WTC11 (cell line): ENCODE measurements around the gene ALDH16A1. TPM values are rescaled to one million over a fixed set of nuclear protein-coding genes. Genes with fewer than 3 reads are reported as not detected.

Experiments
- ATAC-seq: fragments of 200-7000 bp; cut with Tn5 transposase; 2 replicates; pipeline ENCODE4 v1.10.0; 2021; ENCODE audit warnings: mild to moderate bottlenecking, moderate library complexity
- CTCF ChIA-PET: fragments of 300-600 bp; sonication (Branson Sonifier 250); formaldehyde crosslinking; loops from one replicate; lab custom pipeline; 2021; ENCODE audit warnings: antibody characterized with exemption; lab: Charles Lee
- POLR2A ChIA-PET: fragments of 350-600 bp; sonication (Branson Sonifier 250); formaldehyde crosslinking; loops from one replicate; lab custom pipeline; 2021; ENCODE audit warnings: antibody characterized with exemption; lab: Charles Lee
- DNase-seq: peaks from one replicate; pipeline ENCODE4 v3.0.0; 2021; ENCODE audit warnings: low spot score
- H3K27ac Mint-ChIP-seq: 2 replicates; pipeline ENCODE4 v1.8.0; 2021; ENCODE audit warnings: mixed read lengths
- H3K27me3 Mint-ChIP-seq: 2 replicates; pipeline ENCODE4 v1.8.0; 2021; ENCODE audit warnings: low read depth, mild to moderate bottlenecking, moderate library complexity, mixed read lengths
- H3K36me3 Mint-ChIP-seq: 2 replicates; pipeline ENCODE4 v1.8.0; 2021; ENCODE audit warnings: mixed read lengths
- H3K4me1 Mint-ChIP-seq: 2 replicates; pipeline ENCODE4 v1.8.0; 2022; ENCODE audit warnings: mixed read lengths
- H3K4me3 Mint-ChIP-seq: 2 replicates; pipeline ENCODE4 v1.8.0; 2021; ENCODE audit warnings: mild to moderate bottlenecking, moderate library complexity, mixed read lengths
- H3K9me3 Mint-ChIP-seq: 2 replicates; pipeline ENCODE4 v1.8.0; 2021; ENCODE audit warnings: mixed read lengths
- CREM ChIP-seq: sonication (generic); formaldehyde crosslinking; IDR thresholded peaks from 2 replicates; pipeline ENCODE4 v1.8.1; 2022; ENCODE audit warnings: mild to moderate bottlenecking, missing genetic modification reagents, moderate library complexity
- FOXK1 ChIP-seq: sonication (generic); formaldehyde crosslinking; IDR thresholded peaks from 2 replicates; pipeline ENCODE4 v1.8.0; 2022; ENCODE audit warnings: mild to moderate bottlenecking, moderate library complexity, missing genetic modification reagents
- GRHL2 ChIP-seq: fragments of 250-450 bp; sonication (Bioruptor Pico); IDR thresholded peaks from 2 replicates; pipeline ENCODE4 v1.8.0; 2022; ENCODE audit warnings: mild to moderate bottlenecking, moderate library complexity; ENCODE audit not compliant: insufficient replicate concordance, severe bottlenecking
- HMGA2 ChIP-seq: fragments of 250-450 bp; sonication (Bioruptor Pico); IDR thresholded peaks from 2 replicates; pipeline ENCODE4 v1.4.0; 2021; ENCODE audit warnings: mild to moderate bottlenecking, moderate library complexity
- HMGXB4 ChIP-seq: sonication (generic); formaldehyde crosslinking; IDR thresholded peaks from 2 replicates; pipeline ENCODE4 v1.8.1; 2023; ENCODE audit warnings: mild to moderate bottlenecking, moderate library complexity, missing genetic modification reagents
- IRF1 ChIP-seq: sonication (generic); formaldehyde crosslinking; IDR thresholded peaks from 2 replicates; pipeline ENCODE4 v1.8.0; 2023; ENCODE audit warnings: missing genetic modification reagents
- KAT7 ChIP-seq: sonication (generic); formaldehyde crosslinking; IDR thresholded peaks from 2 replicates; pipeline ENCODE4 v1.8.1; 2023; ENCODE audit warnings: missing genetic modification reagents, mild to moderate bottlenecking, borderline replicate concordance
- MAX ChIP-seq: sonication (generic); formaldehyde crosslinking; IDR thresholded peaks from 2 replicates; pipeline ENCODE4 v1.8.0; 2022; ENCODE audit warnings: mild to moderate bottlenecking, missing genetic modification reagents
- MXD4 ChIP-seq: fragments of 250-450 bp; sonication (Bioruptor Pico); IDR thresholded peaks from 2 replicates; pipeline ENCODE4 v1.8.0; 2021; ENCODE audit warnings: mild to moderate bottlenecking, moderate library complexity, borderline replicate concordance
- MYBL2 ChIP-seq: sonication (generic); formaldehyde crosslinking; IDR thresholded peaks from 2 replicates; pipeline ENCODE4 v1.8.1; 2023; ENCODE audit warnings: mild to moderate bottlenecking, moderate library complexity, missing genetic modification reagents
- NR1H2 ChIP-seq: sonication (generic); formaldehyde crosslinking; IDR thresholded peaks from 2 replicates; pipeline ENCODE4 v1.9.0; 2021; ENCODE audit warnings: mild to moderate bottlenecking, moderate library complexity, missing genetic modification reagents
- NR2C2 ChIP-seq: sonication (generic); formaldehyde crosslinking; IDR thresholded peaks from 2 replicates; pipeline ENCODE4 v1.8.0; 2022; ENCODE audit warnings: mild to moderate bottlenecking, missing genetic modification reagents
- OVOL2 ChIP-seq: fragments of 250-450 bp; sonication (Bioruptor Pico); IDR thresholded peaks from 2 replicates; pipeline ENCODE4 v1.9.0; 2021; ENCODE audit warnings: mild to moderate bottlenecking, borderline replicate concordance
- PRRX2 ChIP-seq: fragments of 250-450 bp; sonication (Bioruptor Pico); IDR thresholded peaks from 2 replicates; pipeline ENCODE4 v1.8.0; 2021; ENCODE audit warnings: mild to moderate bottlenecking
- RELA ChIP-seq: sonication (generic); formaldehyde crosslinking; IDR thresholded peaks from 2 replicates; pipeline ENCODE4 v1.8.1; 2022; ENCODE audit warnings: missing genetic modification reagents, mild to moderate bottlenecking, borderline replicate concordance
- RORB ChIP-seq: fragments of 250-450 bp; sonication (Bioruptor Pico); IDR thresholded peaks from 2 replicates; pipeline ENCODE4 v1.9.0; 2021; ENCODE audit warnings: mild to moderate bottlenecking
- TCF7 ChIP-seq: sonication (generic); formaldehyde crosslinking; IDR thresholded peaks from 2 replicates; pipeline ENCODE4 v1.8.0; 2022; ENCODE audit warnings: mild to moderate bottlenecking, low read depth, missing genetic modification reagents, moderate library complexity
- TEAD4 ChIP-seq: sonication (generic); formaldehyde crosslinking; IDR thresholded peaks from 2 replicates; pipeline ENCODE4 v1.8.0; 2022; ENCODE audit warnings: mild to moderate bottlenecking, missing genetic modification reagents
- ZBTB21 ChIP-seq: sonication (generic); formaldehyde crosslinking; IDR thresholded peaks from 2 replicates; pipeline ENCODE4 v1.8.1; 2023; ENCODE audit warnings: mild to moderate bottlenecking, missing genetic modification reagents, borderline replicate concordance
- ZNF121 ChIP-seq: sonication (generic); formaldehyde crosslinking; IDR thresholded peaks from 2 replicates; pipeline ENCODE4 v1.8.0; 2023; ENCODE audit warnings: missing genetic modification reagents
- ZNF263 ChIP-seq: sonication (generic); formaldehyde crosslinking; IDR thresholded peaks from 2 replicates; pipeline ENCODE4 v1.8.1; 2022; ENCODE audit warnings: low read depth, mild to moderate bottlenecking, moderate library complexity, missing genetic modification reagents
- ZNF396 ChIP-seq: fragments of 250-450 bp; sonication (Bioruptor Pico); IDR thresholded peaks from 2 replicates; pipeline ENCODE4 v1.8.0; 2021; ENCODE audit warnings: mild to moderate bottlenecking, moderate library complexity, borderline replicate concordance
- ZNF423 ChIP-seq: fragments of 250-450 bp; sonication (Bioruptor Pico); IDR thresholded peaks from 2 replicates; pipeline ENCODE4 v2.1.2; 2022; ENCODE audit warnings: mild to moderate bottlenecking, moderate library complexity
- ZSCAN18 ChIP-seq: fragments of 250-450 bp; sonication (Bioruptor Pico); IDR thresholded peaks from 2 replicates; pipeline ENCODE4 v2.1.2; 2022; ENCODE audit warnings: mild to moderate bottlenecking, moderate library complexity
- total RNA-seq: library from RNA; stranded (reverse); gene quantifications from 3 replicates; pipeline ENCODE4 v1.2.3, GENCODE V29; 2021

ALDH16A1 gene
- total RNA-seq, 1 experiment from 2014 or later = 44.3 TPM

GRCh38 chr19:49479975-49480628 lies 27.1 kb downstream of the ALDH16A1 start:
- Mint-ChIP-seq H3K9me3 (no peaks in the 10 kb centered on the region), H3K4me3 (0 out of 2 replicates have a peak overlapping the region, but pooled peaks have one; percentile 16), H3K4me1 (peaks cover 10% of the 10 kb centered on the region), H3K27ac (no peak overlapping the region), H3K36me3 (no peaks in the 10 kb centered on the region), H3K27me3 (peaks cover 10% of the 10 kb centered on the region)
- TF ChIP-seq KAT7 (CRISPR knock-in tag) (no peak), NR2C2 (CRISPR knock-in tag) (no peak), OVOL2 (CRISPR knock-in tag) (no peak), IRF1 (CRISPR knock-in tag) (no peak), ZNF423 (CRISPR knock-in tag) (no peak), MAX (CRISPR knock-in tag) (no peak), ZNF396 (CRISPR knock-in tag) (no peak), HMGXB4 (CRISPR knock-in tag) (no peak), HMGA2 (CRISPR knock-in tag) (no peak), PRRX2 (no peak), ZNF263 (CRISPR knock-in tag) (no peak), GRHL2 (CRISPR knock-in tag) (no peak), ZBTB21 (no peak), RELA (CRISPR knock-in tag) (no peak), CREM (CRISPR knock-in tag) (no peak), NR1H2 (CRISPR knock-in tag) (no peak), TCF7 (CRISPR knock-in tag) (no peak)
- ATAC-seq = no peak
- ChIA-PET CTCF (interaction anchor here (0.6 to 1.8 kb wide), 2 partner anchors 66 to 254 kb away, joined by 4 to 15 read pairs; no protein-coding TSS in a partner anchor), POLR2A (no interaction called here)
- DNase-seq = no peak

- Mint-ChIP-seq H3K36me3 (no peaks in the 10 kb centered on the region), H3K27me3 (no peaks in the 10 kb centered on the region), H3K4me3 (no peak overlapping the region)
- ChIA-PET CTCF (interaction anchor here (0.6 to 1.3 kb wide), 8 partner anchors 9 to 256 kb away, joined by 3 to 6 read pairs (median 4); partner anchors contain the start of gene RPS11), POLR2A (no interaction called here)
- ATAC-seq (no peak), DNase-seq (no peak)
- TF ChIP-seq FOXK1 (no peak), ZNF121 (CRISPR knock-in tag) (peak; percentile 69; the same call in 1 of the 2 replicates)
- TF ChIP-seq, all 79 proteins: peak for 1
- Mint-ChIP-seq H3K27ac (no peak overlapping the region), H3K4me1 (peaks cover 4% of the 10 kb centered on the region), H3K9me3 (no peaks in the 10 kb centered on the region)
Observed at GRCh38 chr19:49481020-49481683, 28.1 kb downstream of the ALDH16A1 start.

GRCh38 chr19:49486232-49486631 lies 33.2 kb downstream of the ALDH16A1 start:
- DNase-seq (no peak), ATAC-seq (no peak)
- H3K27me3 Mint-ChIP-seq = peaks cover 6% of the 10 kb centered on the region; the same call in 1 of the 2 replicates
- H3K9me3 Mint-ChIP-seq = no peaks in the 10 kb centered on the region
- ChIA-PET CTCF (no interaction called here), POLR2A (no interaction called here)
- H3K4me3 Mint-ChIP-seq = peak overlapping the region; percentile 8
- H3K27ac Mint-ChIP-seq = 0 out of 2 replicates have a peak overlapping the region, but pooled peaks have one; percentile 4
- TF ChIP-seq TEAD4 (CRISPR knock-in tag) = no peak
- TF ChIP-seq ZSCAN18 (CRISPR knock-in tag) = no peak
- no peak for TF ChIP-seq MYBL2 (CRISPR knock-in tag)
- TF ChIP-seq MXD4 (CRISPR knock-in tag) = no peak
- TF ChIP-seq RORB (CRISPR knock-in tag) = no peak
- H3K36me3 Mint-ChIP-seq = peaks cover 38% of the 10 kb centered on the region
- H3K4me1 Mint-ChIP-seq = peaks cover 20% of the 10 kb centered on the region
